GM19238 (cell line): ENCODE measurements around the gene BDP1.
"Not testable (repeated sequence)": the region's sequence is repeated elsewhere in the genome, so short reads cannot be mapped to it uniquely, and the experiment has no call there.

Experiments
- DNase-seq: peaks from one replicate; pipeline ENCODE4 v3.0.0; 2011; ENCODE audit warnings: low spot score; ENCODE audit not compliant: insufficient read length

BDP1 gene

GRCh38 chr5:71455427-71456361 lies at the start of gene BDP1:
Gene BDP1, plus strand, starts transcription at chr5:71455651. Its CDS starts 227 bp downstream, at chr5:71455878.
- DNase-seq: peak; percentile 75

- DNase-seq: not testable (repeated sequence)
Measured at GRCh38 chr5:71410088-71410487, 45.4 kb upstream of the BDP1 start.

GRCh38 chr5:71415626-71416025 lies 39.8 kb upstream of the BDP1 start:
- not testable (repeated sequence) for DNase-seq

GRCh38 chr5:71418026-71418425 lies 37.4 kb upstream of the BDP1 start:
- DNase-seq: not testable (repeated sequence)

- not testable (repeated sequence) for DNase-seq
Measured at GRCh38 chr5:71421278-71421677, 34.2 kb upstream of the BDP1 start.

GRCh38 chr5:71423896-71424295 lies 31.6 kb upstream of the BDP1 start:
- DNase-seq: not testable (repeated sequence)

GRCh38 chr5:71426686-71427474 lies 28.6 kb upstream of the BDP1 start:
- not testable (repeated sequence) for DNase-seq

- not testable (repeated sequence) for DNase-seq
Measured at GRCh38 chr5:71432410-71432809, 23.0 kb upstream of the BDP1 start.

- DNase-seq: not testable (repeated sequence)
Measured at GRCh38 chr5:71434825-71435224, 20.6 kb upstream of the BDP1 start.

GRCh38 chr5:71441564-71441963 lies 13.9 kb upstream of the BDP1 start:
- DNase-seq: not testable (repeated sequence)

- DNase-seq: not testable (repeated sequence)
Measured at GRCh38 chr5:71443891-71444290, 11.6 kb upstream of the BDP1 start.

- DNase-seq: not testable (repeated sequence)
Measured at GRCh38 chr5:71445015-71445414, 10.4 kb upstream of the BDP1 start.

GRCh38 chr5:71445523-71446152 lies 9.8 kb upstream of the BDP1 start:
- DNase-seq: not testable (repeated sequence)

GRCh38 chr5:71446540-71447216 lies 8.8 kb upstream of the BDP1 start:
- not testable (repeated sequence) for DNase-seq

- DNase-seq: not testable (repeated sequence)
Measured at GRCh38 chr5:71447218-71447808, 8.1 kb upstream of the BDP1 start.

GRCh38 chr5:71452876-71453275 lies 2.6 kb upstream of the BDP1 start:
- DNase-seq: no peak

GRCh38 chr5:71454913-71455312 lies 538 bp upstream of the BDP1 start:
- DNase-seq: no peak

GRCh38 chr5:71456362-71456743 lies 902 bp downstream of the BDP1 start:
- no peak for DNase-seq

- DNase-seq: no peak
Measured at GRCh38 chr5:71457106-71457505, 1.7 kb downstream of the BDP1 start.

GRCh38 chr5:71460693-71461092 lies 5.2 kb downstream of the BDP1 start:
- DNase-seq: no peak

- no peak for DNase-seq
Measured at GRCh38 chr5:71461360-71461759, 5.9 kb downstream of the BDP1 start.
